Vagina (tissue), 2 donors: ENCODE data around the gene TMEM151B. TPM values are rescaled to one million over a fixed set of nuclear protein-coding genes. Genes with fewer than 3 reads are reported as not detected.

Experiments
- DNase-seq, 2 donors: peaks; one replicate each; pipeline ENCODE4 v3.0.0-alpha.2; 2017; ENCODE audit errors: extremely low spot score in 2 of 2
- H3K27ac ChIP-seq: fragments of 200-600 bp; sonication (generic); one replicate; pipeline ENCODE4 v1.5.1; 2019
- H3K27me3 ChIP-seq: fragments of 200-600 bp; sonication (generic); one replicate; pipeline ENCODE4 v1.5.1; 2019
- H3K36me3 ChIP-seq, 2 donors: fragments of 200-600 bp; sonication (generic); one replicate each; pipeline ENCODE4 v1.5.1; 2017 to 2019
- H3K4me1 ChIP-seq: fragments of 200-600 bp; sonication (generic); one replicate; pipeline ENCODE4 v1.5.1; 2019
- H3K4me3 ChIP-seq, 2 donors: fragments of 200-600 bp; sonication (generic); 1 replicate in 1 of 2; 2 replicates in 1 of 2; pipeline ENCODE4 v1.5.1; 2016 to 2019
- H3K9me3 ChIP-seq: fragments of 200-600 bp; sonication (generic); one replicate; pipeline ENCODE4 v1.5.1; 2019
- POLR2A ChIP-seq, 2 donors: fragments of 450-650 bp; IDR thresholded peaks; one replicate each; pipeline ENCODE4 v1.6.1; 2017; ENCODE audit warnings: antibody characterized with exemption in 2 of 2, mild to moderate bottlenecking in 2 of 2, moderate library complexity in 2 of 2
- POLR2AphosphoS5 ChIP-seq, 2 donors: sonication (generic); formaldehyde crosslinking; IDR thresholded peaks; one replicate each; pipeline ENCODE4 v1.9.0; 2017; ENCODE audit warnings: antibody characterized with exemption in 2 of 2, mild to moderate bottlenecking in 2 of 2, low read depth in 1 of 2; ENCODE audit not compliant: insufficient read depth in 1 of 2
- intact Hi-C: fragments of 100-400 bp; cut with DNase I; formaldehyde crosslinking; loops from one replicate; pipeline ENCODE4 v1.15.1; 2023
- total RNA-seq: library from RNA; depleted of rRNA; stranded (reverse); fragments of >200 nt; gene quantifications from one replicate; pipeline ENCODE4 v1.2.3, GENCODE V29; 2016
- TF ChIP-seq, protein P1 (sequence below), 3 experiments: fragments of 450-650 bp in 2 of 3; fragments of 200-600 bp in 1 of 3; sonication (generic) in 1 of 3; IDR thresholded peaks; one replicate each; pipeline ENCODE4 v1.5.1; 2017 to 2019; ENCODE audit warnings: antibody characterized with exemption in 3 of 3, mild to moderate bottlenecking in 2 of 3, moderate library complexity in 2 of 3

Gene TMEM151B
- total RNA-seq, 1 donor from 2014 or later, result 0.49 TPM

DNA sequence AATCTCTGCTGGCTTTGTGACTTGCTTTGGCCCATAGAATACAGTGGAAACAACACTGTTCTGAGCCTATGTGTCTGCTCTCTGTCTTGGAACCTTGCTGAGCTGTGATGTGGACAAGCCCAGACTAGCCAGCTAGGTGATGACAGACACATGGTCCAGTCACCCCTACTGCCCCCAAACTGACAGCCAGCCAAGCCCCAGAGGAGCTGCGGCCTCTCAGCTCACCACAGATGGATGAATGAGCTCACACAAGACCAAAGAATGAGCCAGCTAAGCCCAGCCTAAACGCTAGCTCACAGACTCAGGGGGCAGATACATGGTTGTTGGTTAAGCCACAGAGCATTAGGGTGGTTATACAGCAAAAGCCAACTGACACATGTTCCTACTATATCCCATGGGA is 38.8 kb downstream of the TMEM151B start:
- H3K4me1 ChIP-seq, result peaks cover 15% of the 10 kb centered on the region
- H3K27me3 ChIP-seq, result no peaks in the 10 kb centered on the region
- TF ChIP-seq, protein P1, sequence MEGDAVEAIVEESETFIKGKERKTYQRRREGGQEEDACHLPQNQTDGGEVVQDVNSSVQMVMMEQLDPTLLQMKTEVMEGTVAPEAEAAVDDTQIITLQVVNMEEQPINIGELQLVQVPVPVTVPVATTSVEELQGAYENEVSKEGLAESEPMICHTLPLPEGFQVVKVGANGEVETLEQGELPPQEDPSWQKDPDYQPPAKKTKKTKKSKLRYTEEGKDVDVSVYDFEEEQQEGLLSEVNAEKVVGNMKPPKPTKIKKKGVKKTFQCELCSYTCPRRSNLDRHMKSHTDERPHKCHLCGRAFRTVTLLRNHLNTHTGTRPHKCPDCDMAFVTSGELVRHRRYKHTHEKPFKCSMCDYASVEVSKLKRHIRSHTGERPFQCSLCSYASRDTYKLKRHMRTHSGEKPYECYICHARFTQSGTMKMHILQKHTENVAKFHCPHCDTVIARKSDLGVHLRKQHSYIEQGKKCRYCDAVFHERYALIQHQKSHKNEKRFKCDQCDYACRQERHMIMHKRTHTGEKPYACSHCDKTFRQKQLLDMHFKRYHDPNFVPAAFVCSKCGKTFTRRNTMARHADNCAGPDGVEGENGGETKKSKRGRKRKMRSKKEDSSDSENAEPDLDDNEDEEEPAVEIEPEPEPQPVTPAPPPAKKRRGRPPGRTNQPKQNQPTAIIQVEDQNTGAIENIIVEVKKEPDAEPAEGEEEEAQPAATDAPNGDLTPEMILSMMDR (IDR thresholded peaks at IDR 0.05), result no peak
- TF ChIP-seq POLR2AphosphoS5 (IDR thresholded peaks at IDR 0.05; ENCODE audit: insufficient read depth in 1 of 2, low read depth in 1 of 2), result no peak
- TF ChIP-seq POLR2A (IDR thresholded peaks at IDR 0.05), result no peak
- H3K4me3 ChIP-seq, result no peak overlapping the region
- H3K36me3 ChIP-seq, result peaks cover 0 to 71% of the 10 kb centered on the region in 2 donors
- no peak overlapping the region for H3K27ac ChIP-seq
- H3K9me3 ChIP-seq, result no peaks in the 10 kb centered on the region
- DNase-seq, result no peak
- intact Hi-C loops, result no loop called here

DNA sequence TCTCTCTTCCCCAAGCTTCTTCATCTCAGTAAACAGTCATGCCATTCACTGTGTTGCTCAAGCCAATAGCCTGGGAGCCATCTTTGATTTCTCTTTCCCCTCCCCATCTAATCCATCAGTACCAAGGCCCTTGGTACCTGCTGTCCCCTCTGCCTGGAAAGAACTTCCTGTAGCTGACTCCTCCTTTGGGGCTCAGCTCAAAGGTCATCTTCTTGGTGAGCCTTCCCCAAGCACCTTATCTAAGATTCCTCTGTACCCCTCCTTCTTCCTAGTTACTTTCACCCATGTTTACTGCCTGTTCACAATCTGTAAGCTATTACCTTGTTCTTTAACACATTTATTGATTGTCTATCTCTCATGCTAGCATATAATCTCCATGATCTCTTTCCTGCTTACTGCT is 39.4 kb downstream of the TMEM151B start:
- H3K9me3 ChIP-seq, result no peaks in the 10 kb centered on the region
- H3K27ac ChIP-seq, result no peak overlapping the region
- H3K36me3 ChIP-seq, result peaks cover 0 to 65% of the 10 kb centered on the region in 2 donors
- intact Hi-C loops, result no loop called here
- no peak for DNase-seq
- TF ChIP-seq, protein P1 (IDR thresholded peaks at IDR 0.05), result no peak
- no peak for TF ChIP-seq POLR2AphosphoS5 (IDR thresholded peaks at IDR 0.05; ENCODE audit: insufficient read depth in 1 of 2, low read depth in 1 of 2)
- no peak for TF ChIP-seq POLR2A (IDR thresholded peaks at IDR 0.05)
- H3K4me1 ChIP-seq, result peaks cover 15% of the 10 kb centered on the region
- no peak overlapping the region for H3K4me3 ChIP-seq
- H3K27me3 ChIP-seq, result no peaks in the 10 kb centered on the region

DNA sequence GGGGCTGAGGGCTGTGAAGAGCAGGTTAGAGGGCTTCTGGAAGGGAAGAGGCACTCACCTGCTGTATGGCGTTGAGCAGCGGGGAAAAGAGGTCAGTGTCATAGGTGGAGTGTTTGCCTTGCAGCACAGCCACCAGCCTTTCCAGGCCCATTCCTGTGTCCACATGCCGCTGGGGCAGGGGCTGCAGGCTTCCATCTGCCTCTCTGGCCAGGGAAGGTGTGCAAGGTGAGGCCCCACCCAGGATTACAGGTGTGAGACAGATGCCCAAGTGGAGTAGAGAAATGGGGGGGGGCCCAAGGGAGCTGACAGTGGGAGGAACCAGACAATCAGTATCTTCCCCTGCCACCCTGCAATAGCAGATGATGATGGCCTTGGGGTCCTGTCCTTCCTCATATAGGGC is 40.0 kb downstream of the TMEM151B start:
- no peak for DNase-seq
- no peak overlapping the region for H3K4me3 ChIP-seq
- TF ChIP-seq POLR2AphosphoS5 (IDR thresholded peaks at IDR 0.05; ENCODE audit: insufficient read depth in 1 of 2, low read depth in 1 of 2), result no peak
- peaks cover 15% of the 10 kb centered on the region for H3K4me1 ChIP-seq
- no peaks in the 10 kb centered on the region for H3K9me3 ChIP-seq
- no peaks in the 10 kb centered on the region for H3K27me3 ChIP-seq
- no peak overlapping the region for H3K27ac ChIP-seq
- H3K36me3 ChIP-seq, result peaks cover 0 to 59% of the 10 kb centered on the region in 2 donors
- intact Hi-C loops, result no loop called here

DNA sequence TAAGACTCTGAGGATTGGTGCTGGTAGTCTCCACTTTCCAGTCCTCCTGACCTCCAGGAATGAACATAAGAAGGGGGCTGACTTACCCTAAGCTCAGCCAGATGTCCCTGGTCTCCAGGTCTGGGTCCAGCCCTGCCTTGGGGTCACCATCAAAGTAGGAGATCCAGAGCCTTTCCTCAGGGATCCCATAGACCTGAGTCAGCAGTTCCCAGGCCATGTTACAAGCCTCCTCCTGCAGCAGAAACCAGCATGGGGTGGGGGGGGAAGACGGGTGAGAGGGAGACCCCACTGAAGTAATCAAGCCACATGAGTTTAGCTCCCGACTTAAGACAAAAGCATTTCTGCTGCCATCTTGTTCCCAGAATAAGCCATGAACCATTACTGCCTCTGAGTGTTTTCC is 41.1 kb downstream of the TMEM151B start:
- Histone ChIP-seq H3K4me1 (peaks cover 15% of the 10 kb centered on the region), H3K9me3 (no peaks in the 10 kb centered on the region), H3K27ac (no peak overlapping the region), H3K4me3 (no peak overlapping the region), H3K27me3 (no peaks in the 10 kb centered on the region), H3K36me3 (peaks cover 0 to 49% of the 10 kb centered on the region in 2 donors)
- no peak for TF ChIP-seq POLR2A (IDR thresholded peaks at IDR 0.05)
- no peak for TF ChIP-seq POLR2AphosphoS5 (IDR thresholded peaks at IDR 0.05; ENCODE audit: insufficient read depth in 1 of 2, low read depth in 1 of 2)
- TF ChIP-seq, protein P1 (IDR thresholded peaks at IDR 0.05), result no peak
- intact Hi-C loops, result no loop called here
- DNase-seq, result no peak

DNA sequence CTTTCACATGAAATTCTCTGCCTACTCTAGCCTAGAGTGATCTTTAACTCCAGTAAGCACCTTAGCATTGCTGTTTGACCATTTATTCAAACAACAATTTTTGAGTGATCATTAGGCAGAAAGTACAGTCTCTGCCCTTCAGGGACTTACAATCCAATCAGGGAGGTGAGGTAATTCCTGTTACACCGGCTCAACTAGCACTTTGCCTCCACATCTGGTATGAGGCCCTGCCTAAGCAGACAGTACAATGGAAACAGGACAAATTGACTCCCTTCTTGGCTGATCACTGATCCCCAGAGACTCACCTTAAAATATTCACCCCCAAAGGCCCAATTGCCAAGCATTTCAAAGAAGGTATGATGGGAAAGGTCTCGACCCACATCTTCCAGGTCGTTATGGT is 41.5 kb downstream of the TMEM151B start:
- TF ChIP-seq, protein P1 (IDR thresholded peaks at IDR 0.05), result no peak
- TF ChIP-seq POLR2AphosphoS5 (IDR thresholded peaks at IDR 0.05; ENCODE audit: insufficient read depth in 1 of 2, low read depth in 1 of 2), result no peak
- no peak for TF ChIP-seq POLR2A (IDR thresholded peaks at IDR 0.05)
- Histone ChIP-seq H3K27me3 (no peaks in the 10 kb centered on the region), H3K4me3 (peak overlapping the region in 1 of 2 donors; percentile 100), H3K4me1 (peaks cover 15% of the 10 kb centered on the region), H3K9me3 (no peaks in the 10 kb centered on the region), H3K36me3 (peaks cover 0 to 45% of the 10 kb centered on the region in 2 donors), H3K27ac (no peak overlapping the region)
- intact Hi-C loops, result no loop called here
- DNase-seq, result no peak
